GM21576 (cell line): ENCODE measurements around the gene KRT83.
"Not testable (repeated sequence)": the region's sequence is repeated elsewhere in the genome, so short reads cannot be mapped to it uniquely, and the experiment has no call there.

Experiments used
- ATAC-seq: cut with Tn5 transposase; IDR thresholded peaks from one replicate; pipeline ENCODE4 v1.9.1; 2021; ENCODE audit warnings: mild to moderate bottlenecking, moderate library complexity; ENCODE audit not compliant: unreplicated experiment

The KRT83 gene

DNA sequence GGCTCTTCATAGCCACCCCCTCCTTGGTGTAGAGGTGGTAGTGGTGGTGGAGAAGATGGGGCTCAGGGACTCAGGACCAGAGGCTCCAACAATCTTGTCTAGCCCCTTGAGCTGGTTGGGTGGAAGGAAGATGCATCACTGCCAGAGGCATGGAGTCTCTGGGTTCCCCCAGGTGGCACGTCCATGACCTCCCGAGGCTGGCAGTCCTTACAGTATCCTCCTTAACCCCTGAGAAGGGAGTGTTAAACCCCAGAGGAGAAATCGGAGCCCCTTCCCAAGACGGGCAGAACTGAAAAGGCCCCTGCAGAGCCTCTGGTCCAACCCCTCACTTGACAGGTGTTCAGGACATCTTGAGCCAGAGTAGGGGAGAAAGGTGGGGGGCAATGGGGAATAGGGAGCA is 9.1 kb downstream of the KRT83 start:
- ATAC-seq, result no peak

DNA sequence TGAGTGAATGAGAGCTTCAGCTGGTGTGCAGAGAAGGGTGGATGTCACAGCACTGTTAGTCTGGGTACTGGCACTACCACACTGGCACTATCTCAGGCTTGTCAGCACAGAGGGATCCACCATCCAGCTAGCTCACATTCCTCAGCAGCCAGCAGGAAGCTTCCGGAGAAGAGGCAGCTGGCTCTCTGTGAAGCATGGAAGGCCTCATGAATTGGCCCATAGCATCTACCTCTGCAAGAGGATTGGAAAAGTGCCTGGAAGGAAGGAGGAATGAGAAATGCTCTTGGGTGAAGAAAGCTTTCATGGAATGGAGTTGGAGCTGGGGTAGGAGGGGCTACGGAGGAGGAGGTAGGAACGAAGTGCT is 9.9 kb downstream of the KRT83 start:
- no peak for ATAC-seq

DNA sequence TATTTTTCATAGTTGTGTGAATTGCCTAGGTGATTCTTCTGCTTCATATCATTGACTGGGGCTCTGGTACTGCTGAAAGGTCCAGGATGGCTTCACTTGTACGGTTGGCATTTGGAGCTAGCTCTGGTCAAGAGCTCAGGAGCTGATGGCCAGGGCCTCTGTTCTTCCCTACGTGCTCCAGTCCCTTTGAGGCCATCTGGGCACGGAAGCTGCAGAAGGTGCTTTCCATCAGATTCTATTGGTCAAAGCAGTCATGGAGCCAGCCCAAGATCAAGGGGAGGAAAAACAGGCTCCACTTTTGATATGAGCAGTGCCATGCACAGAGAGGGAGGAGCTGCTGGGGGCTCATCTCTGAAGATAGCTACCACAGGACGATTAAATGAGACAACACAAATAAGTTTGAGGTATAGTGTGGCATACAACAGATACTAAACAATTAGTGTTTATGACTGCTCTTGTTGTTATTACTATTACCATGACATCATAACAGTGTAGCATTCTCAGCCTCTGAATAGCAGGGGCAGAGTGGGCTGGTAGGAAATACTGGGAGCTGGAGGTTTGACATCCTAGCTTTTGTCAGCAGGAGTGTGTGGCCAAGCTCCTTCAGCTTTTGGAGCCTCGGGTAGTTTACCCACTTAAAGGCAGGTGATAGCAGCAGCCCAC is 10.4 kb downstream of the KRT83 start:
- ATAC-seq, result no peak

DNA sequence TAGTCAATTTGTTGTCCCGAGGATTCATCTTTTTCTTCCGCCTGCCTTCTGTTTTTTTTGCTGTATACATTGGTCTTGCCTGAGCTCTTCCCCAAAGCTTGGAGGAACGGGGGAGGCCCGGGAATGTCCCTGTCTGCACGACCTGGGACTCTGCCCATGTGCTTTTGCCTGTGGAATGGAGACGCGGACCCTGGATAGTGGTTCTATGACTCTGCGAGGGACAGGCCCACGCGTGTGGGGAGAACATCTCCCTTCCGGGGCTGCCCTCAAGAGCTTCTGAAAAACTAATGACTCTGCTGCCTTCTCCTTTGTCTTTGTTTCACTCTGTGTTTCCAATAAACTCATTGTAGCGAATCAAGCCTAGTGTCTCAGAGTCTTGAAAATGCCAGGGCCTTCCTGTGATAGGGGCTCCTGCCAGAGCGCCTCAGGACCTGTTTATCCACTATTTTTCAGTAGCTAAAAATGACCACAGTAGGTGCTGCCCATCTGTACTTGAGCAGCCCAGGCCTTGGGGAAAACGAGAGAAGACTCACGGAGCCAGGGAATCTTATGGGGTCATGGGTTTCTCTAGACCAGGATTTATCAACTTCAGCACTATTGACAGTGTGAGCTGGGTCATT is 12.3 kb downstream of the KRT83 start:
- ATAC-seq, result no peak

DNA sequence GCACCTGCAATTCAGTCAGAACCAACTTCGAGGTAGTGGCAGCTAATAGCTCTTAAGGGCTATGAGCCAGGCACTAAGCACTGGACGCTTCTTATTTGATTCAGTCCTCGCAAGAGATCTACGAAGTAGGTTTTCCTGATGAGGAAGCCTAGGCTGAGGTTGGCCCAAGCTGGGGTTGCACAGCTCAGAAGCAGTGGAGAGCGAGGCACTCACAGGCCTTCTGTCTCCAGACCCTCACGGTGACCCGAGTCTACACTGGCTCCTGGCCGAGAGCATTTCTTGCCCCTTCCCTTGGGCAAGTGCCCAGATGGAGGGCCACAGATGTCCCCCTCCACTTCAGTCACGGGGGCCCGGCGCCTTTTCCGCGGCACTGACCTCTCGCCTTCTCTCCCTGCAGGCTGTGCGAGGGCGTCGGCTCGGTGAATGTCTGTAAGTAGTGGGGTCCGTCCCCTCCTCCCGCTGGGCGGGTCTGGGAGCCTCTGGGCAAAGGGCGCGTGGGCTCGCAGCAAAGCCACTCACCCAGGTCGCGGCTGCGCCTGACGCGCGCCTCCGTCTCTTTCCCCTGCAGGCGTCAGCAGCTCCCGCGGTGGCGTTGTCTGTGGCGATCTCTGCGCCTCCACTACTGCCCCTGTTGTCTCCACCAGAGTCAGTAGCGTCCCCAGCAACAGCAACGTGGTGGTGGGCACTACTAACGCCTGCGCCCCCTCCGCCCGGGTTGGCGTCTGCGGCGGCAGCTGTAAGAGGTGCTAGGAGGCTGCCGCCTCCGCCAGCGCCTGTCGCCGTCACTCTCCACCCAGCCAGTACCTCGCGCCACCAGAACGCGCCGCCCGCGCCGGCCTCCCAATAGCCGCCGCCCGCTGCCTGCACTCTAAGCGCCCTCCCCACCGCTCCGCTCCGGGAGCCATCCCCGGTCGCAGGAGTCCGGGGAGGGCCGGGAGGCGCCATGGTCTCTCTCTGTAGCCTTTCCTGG is 13.1 kb downstream of the KRT83 start:
- ATAC-seq, result no peak

DNA sequence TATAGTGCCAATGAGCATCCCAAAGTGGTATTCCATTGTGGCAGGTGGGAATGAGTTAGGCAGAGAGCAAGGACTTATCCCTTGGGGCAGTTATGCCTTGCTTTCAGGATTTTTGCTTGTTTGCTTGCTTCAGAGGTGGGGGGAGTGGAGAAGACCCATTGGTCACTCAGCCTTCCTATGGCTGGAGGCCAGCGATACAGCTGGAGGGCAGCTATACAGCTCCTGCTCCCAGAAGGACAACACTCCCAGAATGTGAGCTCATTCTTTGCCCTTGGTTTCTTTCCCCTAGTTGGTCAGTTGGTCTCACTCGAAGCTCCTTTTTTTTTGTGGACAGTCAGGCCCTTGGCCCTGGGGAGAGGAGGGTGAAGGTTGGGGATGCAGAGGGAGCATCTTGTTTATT is 14.5 kb downstream of the KRT83 start:
- no peak for ATAC-seq

DNA sequence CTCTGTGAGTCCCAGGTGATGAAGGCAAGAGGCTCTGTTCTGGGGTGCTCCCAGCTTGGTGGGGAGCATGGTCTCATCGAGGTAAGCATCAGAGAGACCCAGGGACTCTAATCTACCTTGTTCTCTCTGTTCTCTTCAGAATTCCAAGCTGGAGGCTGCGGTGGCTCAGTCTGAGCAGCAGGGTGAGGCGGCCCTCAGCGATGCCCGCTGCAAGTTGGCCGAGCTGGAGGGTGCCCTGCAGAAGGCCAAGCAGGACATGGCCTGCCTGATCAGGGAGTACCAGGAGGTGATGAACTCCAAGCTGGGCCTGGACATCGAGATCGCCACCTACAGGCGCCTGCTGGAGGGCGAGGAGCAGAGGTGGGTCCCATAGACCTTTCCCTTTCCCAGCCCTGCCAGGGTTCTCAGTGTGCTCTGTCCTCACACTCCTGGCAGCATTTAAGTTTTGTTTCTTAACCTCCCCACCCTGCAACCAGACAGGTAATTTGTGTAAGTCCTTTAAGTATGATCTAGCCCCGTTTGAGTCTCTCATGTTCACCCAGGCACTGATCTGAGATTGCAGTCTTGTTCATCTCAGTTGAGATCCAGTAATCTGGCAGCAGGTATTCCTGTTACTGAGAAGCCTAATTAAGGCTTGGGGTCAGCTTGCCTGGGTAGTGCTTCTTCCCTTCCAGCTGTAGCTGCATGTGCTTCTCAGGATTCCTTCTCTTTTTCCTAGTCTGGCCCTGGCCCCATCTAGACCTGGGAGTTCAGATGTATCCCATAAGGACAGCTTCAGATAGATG is 15.1 kb downstream of the KRT83 start:
- no peak for ATAC-seq

DNA sequence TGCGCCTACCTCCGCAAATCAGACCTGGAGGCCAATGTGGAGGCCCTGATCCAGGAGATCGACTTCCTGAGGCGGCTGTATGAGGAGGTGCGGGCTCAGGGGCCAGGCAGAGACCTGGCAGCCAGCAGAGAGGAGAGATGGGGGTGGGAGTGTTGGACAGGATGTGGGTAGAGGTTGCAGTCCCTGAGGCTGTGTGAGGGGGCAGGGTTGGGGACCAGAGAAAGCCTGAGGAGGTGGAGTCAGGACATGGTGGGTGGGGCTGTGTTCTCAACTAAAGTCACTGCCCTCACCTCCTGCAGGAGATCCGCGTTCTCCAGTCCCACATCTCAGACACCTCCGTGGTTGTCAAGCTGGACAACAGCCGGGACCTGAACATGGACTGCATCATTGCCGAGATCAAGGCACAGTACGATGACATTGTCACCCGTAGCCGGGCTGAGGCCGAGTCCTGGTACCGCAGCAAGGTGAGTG is 16.2 kb downstream of the KRT83 start:
- ATAC-seq, result peak; percentile 80

DNA sequence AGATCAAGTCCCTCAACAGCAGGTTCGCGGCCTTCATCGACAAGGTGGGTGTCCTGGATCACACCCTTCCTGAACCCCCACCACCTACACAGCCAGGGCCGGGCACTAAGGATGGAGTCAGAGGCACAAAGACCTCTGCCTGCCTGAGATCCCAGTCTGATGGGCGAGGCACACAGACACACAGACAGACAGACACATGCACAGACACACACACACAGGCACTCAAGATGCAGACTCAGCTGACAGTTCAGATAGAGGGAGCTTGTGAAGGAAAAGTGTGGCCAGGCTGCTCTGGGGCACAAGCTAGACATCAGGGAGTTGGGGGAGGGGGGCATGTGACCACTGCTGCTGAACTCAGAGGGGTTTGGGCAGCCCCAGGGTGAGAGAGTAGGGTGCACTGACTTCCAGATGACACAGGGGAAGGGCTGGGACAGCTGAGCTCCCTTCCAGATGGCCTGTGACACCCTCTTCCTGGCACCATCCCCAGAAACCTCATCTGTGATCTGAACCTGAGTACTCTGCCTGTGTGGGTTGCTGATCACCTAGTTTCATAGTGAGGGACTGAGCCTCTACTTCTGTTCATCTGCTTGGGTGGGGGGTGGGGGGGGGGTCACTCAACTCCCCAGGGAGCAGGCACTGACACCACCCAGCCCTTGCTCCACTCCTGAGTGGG is 18.8 kb downstream of the KRT83 start:
- not testable (repeated sequence) for ATAC-seq

DNA sequence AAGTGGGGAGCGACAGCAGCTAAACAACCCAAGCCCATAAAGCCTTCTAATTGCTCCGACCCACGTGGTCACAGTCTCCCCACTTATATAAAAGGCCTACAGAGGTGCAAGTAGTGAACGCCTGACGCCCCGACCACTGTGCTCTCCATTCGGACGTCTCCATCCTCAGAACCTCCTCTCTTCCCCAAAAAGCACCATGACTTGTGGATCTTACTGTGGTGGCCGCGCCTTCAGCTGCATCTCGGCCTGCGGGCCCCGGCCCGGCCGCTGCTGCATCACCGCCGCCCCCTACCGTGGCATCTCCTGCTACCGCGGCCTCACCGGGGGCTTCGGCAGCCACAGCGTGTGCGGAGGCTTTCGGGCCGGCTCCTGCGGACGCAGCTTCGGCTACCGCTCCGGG is 19.5 kb downstream of the KRT83 start:
- ATAC-seq, result not testable (repeated sequence)

DNA sequence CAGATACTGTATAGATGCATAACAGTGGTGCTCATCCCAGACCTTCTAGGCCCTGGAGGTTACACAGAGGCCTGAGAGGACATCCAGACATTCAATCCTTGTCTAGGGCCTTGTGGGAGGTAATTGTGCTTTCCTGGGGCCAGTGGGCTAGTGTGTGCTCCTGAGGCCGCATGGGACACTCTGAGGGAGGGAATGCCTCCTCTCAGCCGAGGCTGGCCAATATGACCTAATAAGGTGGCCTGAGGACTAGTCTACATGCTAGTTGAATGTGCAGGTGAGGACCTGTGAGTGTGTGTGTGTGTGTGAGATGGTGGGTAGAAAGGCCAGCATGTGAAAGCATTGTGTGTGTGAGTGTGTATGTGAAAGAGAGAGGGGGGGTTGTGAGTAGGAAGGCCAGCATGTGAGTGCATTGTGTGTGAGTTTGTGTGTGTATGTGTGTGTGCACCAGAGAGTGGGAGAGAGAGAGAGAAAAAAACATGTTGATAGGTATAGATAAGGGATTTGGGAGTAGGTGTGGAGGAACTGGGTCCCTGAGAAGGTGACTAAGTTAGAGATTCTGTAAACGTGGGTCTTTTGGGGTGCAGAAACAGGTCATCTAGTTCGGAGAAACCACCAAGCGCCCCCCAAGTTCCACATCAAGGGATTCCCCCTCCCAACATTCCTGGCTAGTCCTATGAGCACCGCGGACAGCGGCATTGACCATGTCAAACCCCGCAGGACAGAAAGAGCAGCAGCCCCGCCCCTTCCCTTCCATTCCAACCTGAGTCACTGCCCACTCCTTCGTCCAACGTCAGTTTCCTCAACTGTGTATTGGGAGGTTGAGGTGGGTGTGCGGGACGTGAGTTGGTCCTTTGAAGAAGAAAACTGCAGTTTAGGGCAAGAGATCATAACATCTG is 20.2 kb downstream of the KRT83 start:
- ATAC-seq, result no peak

DNA sequence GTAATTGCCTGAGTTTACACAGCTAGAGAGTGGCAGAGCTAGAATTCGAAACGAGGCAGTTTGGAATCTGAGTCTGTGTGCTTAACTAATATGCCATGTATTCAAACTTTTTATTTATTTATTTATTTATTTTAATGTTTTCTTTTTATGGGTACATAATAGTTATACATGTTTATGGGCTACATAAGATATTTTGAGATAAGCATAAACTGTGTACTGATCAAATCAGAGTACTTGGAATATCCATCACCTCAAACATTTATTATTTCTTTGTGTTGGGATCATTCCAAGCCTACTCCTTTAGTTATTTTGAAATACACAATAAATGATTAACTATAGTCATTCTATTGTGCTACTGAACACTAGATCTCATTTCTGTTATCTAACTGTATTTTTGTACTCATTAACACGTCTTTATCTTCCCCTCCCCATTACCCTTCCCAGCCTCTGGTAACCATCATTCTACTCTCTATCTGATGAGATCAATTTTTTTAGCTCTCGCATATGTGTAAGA is 22.5 kb downstream of the KRT83 start:
- ATAC-seq, result no peak

DNA sequence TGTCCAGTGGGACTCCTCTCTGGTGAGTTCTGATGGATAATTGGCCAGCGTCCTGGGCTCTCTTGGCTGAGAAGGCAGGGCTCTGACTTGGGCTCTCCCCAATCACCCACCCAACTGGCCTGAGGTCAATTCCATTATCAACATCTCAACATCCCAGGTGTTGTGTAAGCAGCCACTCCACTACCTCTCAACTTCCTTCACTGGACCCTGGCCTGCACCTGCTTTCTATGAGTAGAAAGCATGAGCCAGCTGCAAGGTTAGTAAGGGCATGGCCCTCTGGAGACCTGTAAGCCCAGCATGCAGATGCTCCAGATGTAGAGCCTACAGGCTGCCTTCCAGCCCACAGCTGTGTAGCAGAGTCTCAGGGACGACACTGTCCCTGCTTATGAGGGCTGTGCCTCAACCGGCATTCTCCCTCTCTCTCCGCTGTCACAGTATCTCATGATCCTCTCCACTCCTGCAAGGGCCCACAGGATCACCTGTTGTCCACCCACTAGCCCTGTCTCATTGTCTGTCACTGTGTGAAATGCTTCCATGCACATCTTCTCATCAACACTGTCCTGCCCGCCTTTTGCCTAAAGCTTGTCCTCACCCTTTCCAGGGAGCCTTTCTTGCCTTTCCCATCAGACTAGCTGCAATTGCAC is 24.5 kb downstream of the KRT83 start:
- ATAC-seq, result no peak

DNA sequence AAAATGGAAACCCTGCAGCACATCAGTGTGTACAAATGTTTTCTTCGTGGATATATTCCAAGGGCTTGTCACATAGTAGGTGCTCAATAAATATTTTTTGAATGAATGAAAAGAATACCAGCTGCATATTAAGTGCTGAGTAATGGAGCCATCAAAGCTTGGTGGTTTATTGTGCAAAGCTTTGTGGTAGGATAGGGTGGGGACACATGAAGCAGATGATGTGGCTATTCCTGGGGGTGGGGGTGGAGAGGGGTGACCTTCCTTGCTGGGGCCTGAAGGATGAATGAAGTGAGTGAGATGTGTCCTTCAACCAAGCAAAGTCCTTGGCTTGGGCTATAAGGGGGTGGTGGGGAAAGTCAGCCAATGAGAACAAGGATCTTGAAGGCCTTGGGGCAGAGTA is 25.5 kb downstream of the KRT83 start:
- no peak for ATAC-seq

DNA sequence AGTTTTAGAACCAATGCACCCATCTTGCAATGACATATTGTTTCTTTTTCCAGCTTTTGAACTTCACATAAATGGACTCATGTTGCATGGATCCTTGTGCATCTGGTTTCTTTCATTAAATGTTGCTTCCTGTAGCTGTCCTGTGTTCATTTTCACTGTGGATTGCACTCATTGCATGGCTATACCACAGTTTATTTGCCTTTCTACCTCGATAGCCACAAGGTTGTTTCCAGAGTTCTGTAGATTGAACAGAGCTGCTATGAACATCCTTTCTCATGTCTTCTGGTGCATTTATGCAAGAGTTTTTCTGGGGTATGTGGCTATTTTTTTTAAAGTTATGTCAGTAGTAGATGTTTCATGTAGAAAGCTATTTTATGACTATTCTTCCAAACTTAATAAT is 26.4 kb downstream of the KRT83 start:
- no peak for ATAC-seq

DNA sequence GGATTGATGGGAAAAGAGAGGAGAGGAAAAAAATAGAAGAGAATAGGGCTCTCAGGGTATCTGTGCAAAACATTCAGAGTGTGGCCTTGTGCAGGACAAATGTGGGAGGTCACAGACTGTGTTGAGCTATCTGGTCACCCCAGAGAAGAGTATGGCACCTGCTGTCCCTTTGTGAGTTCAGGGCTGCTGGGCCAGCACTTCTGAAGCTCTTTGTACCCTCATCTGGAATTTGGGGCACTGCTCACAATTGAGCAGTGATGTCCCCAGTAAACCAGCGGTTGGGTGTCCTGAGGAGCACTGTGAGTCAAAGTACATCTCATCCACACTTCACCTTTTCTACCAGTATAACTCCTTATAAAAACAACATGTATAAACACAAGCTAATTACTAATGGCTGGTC is 27.3 kb downstream of the KRT83 start:
- no peak for ATAC-seq

DNA sequence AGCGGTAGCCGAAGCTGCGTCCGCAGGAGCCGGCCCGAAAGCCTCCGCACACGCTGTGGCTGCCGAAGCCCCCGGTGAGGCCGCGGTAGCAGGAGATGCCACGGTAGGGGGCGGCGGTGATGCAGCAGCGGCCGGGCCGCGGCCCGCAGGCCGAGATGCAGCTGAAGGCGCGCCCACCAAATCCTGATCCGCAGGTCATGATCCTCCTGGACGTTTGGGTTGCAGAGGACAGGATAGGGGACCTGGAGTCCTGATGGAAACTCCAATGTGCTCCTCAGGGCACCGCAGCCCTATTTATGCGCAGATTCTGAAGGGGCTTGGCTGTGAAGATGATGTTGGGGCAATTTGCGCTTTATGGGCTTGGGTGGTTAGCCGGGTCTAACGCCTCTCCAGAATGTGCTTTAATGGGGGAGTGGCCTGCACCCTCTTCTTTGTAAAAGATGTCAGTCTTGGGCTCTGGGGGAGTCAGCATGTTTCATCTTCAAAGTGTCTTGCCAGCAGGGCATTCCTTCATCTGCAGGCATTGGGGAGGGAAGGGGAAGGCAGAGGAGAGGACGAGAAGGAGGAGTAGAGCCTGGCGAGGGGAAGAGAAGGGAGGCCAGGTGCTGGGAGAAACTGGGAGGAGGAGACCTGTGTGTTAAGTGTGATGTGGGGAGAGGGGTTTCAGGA is 29.8 kb downstream of the KRT83 start, which contains the start of gene KRT81:
Gene KRT81 (minus strand): TSS at position 268 of the 669 bp plus-strand sequence. CDS start 69 bp downstream, at position 199.
- ATAC-seq, result no peak
